ENCODE measurements around the gene RARB.

RARB gene

GRCh38 chr3:25510797-25511196 is 82.7 kb downstream of the RARB start:
- no peak for DNase-seq

- no peak for DNase-seq
Observed at GRCh38 chr3:25511972-25512721, 84.1 kb downstream of the RARB start.

- no peak for DNase-seq
Observed at GRCh38 chr3:25513642-25514266, 85.7 kb downstream of the RARB start.

- DNase-seq: no peak
Observed at GRCh38 chr3:25515171-25515570, 87.1 kb downstream of the RARB start.

GRCh38 chr3:25520926-25521559 is 93.0 kb downstream of the RARB start:
- DNase-seq: no peak

GRCh38 chr3:25527336-25527735 is 99.3 kb downstream of the RARB start:
- no peak for DNase-seq

- DNase-seq: no peak
Observed at GRCh38 chr3:25527801-25528200, 99.7 kb downstream of the RARB start.

- DNase-seq: no peak
Observed at GRCh38 chr3:25531971-25532370, 103.9 kb downstream of the RARB start.

- DNase-seq: peak; percentile 37
Observed at GRCh38 chr3:25532431-25533162, 104.5 kb downstream of the RARB start.

- no peak for DNase-seq
Observed at GRCh38 chr3:25533399-25533798, 105.3 kb downstream of the RARB start.

GRCh38 chr3:25534007-25534406 is 105.9 kb downstream of the RARB start:
- no peak for DNase-seq

GRCh38 chr3:25536521-25537391 is 108.7 kb downstream of the RARB start:
- no peak for DNase-seq

GRCh38 chr3:25537516-25537915 is 109.5 kb downstream of the RARB start:
- no peak for DNase-seq

- no peak for DNase-seq
Observed at GRCh38 chr3:25540273-25540672, 112.2 kb downstream of the RARB start.

GRCh38 chr3:25542492-25543039 is 114.5 kb downstream of the RARB start:
- no peak for DNase-seq

- DNase-seq: no peak
Observed at GRCh38 chr3:25547103-25547502, 119.0 kb downstream of the RARB start.

GRCh38 chr3:25547943-25548674 is 120.0 kb downstream of the RARB start:
- no peak for DNase-seq

- DNase-seq: no peak
Observed at GRCh38 chr3:25548836-25549235, 120.8 kb downstream of the RARB start.

- no peak for DNase-seq
Observed at GRCh38 chr3:25552251-25552650, 124.2 kb downstream of the RARB start.

GRCh38 chr3:25554376-25554775 is 126.3 kb downstream of the RARB start:
- DNase-seq: no peak

GRCh38 chr3:25555695-25556437 is 127.8 kb downstream of the RARB start:
- DNase-seq: no peak
